Fibroblast of lung (primary cell): Measurements from ENCODE around the gene RPS27.

Experiments
- CTCF ChIP-seq, 2 donors: IDR thresholded peaks in 1 of 2; conservative IDR thresholded peaks in 1 of 2; 1 replicate in 1 of 2; 2 replicates in 1 of 2; pipeline ENCODE4 v1.5.1; 2011 to 2012; ENCODE audit warnings: low read length in 2 of 2, control low read depth in 1 of 2, inconsistent platforms in 1 of 2, low read depth in 1 of 2, mild to moderate bottlenecking in 1 of 2
- EZH2 ChIP-seq: IDR thresholded peaks from 2 replicates; pipeline ENCODE4 v1.5.1; 2012; ENCODE audit warnings: low read length, control low read depth, mild to moderate bottlenecking; ENCODE audit errors: missing control alignments

DNA sequence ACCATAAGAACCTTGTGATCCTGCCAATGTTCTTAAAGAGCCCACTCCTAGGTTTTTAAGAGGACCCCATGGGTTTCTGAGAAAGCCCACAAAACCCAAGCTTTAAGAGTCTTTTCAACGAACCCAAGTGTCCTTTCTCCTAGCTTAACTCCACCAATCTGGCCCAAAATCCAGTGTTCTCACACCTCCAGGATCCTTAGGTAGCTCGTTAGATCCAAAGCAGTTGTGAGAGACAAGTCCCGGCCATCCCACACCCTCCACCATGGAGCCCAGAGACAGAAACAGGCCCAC, 45.8 kb upstream of the RPS27 start:
- TF ChIP-seq CTCF (conservative IDR thresholded peaks at IDR 0.05 in 1 of 2, IDR thresholded peaks at IDR 0.05 in 1 of 2; ENCODE audit: low read depth in 1 of 2, low read length in 2 of 2) (no peak), EZH2 (no peak)
